Measurements from ENCODE around the gene PGM1.

- no peak for TF ChIP-seq CTCF (IDR thresholded peaks at IDR 0.05 in 2 of 3, conservative IDR thresholded peaks at IDR 0.05 in 1 of 3; ENCODE audit: borderline replicate concordance in 1 of 3, insufficient read depth in 1 of 3, low read depth in 2 of 3, low read length in 2 of 3)
- TF ChIP-seq POLR2AphosphoS5 (IDR thresholded peaks at IDR 0.05; ENCODE audit: low read depth, low read length), result no peak
- TF ChIP-seq EZH2 (IDR thresholded peaks at IDR 0.05), result no peak
- TF ChIP-seq YY1 (IDR thresholded peaks at IDR 0.05; ENCODE audit: extremely low read depth, insufficient replicate concordance, low read depth, low read length), result no peak
- no peak for TF ChIP-seq POLR2A (IDR thresholded peaks at IDR 0.05; ENCODE audit: borderline replicate concordance, extremely low read depth, insufficient read depth, insufficient read length)
- no peak for TF ChIP-seq JUND (IDR thresholded peaks at IDR 0.05)
These were observed 24.8 kb downstream of the PGM1 start for GRCh38 chr1:63618011-63618410.

All from HCT116 (cell line).